ENCODE data around the gene HEATR9.

DNA sequence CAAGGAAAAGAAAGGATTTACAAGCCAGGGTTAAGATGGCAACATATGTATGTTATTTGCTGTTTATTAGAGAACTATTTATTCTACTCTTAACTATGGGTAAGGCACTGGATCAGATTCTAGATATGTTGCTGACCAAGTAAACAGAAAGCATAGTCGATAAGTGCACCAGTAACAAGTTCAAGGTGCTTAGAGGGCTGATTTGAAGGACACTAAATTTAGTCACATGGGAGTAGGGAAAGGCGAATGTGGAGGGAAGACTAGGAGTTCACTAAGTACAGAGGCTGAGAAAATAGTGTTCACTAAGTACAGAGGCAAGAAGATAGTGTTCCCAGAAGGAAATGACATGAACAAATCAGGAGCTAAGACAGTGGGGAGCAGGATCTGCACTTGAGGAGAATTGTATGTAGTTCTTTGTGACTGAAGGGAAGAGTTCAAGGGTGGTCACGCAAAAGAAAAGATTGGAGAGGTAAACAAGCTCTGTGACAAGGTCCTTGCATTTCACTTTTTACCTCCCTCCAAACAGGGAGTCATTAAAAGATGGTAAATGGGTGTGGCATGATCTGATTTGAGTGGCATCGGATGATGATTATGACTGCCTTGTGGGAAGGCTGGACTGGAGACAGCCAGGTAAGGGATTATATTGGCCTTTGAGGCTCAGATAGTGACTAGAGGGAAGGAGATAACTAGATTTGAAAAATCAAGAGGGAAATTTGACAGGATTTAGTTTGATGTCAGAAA is 20.9 kb downstream of the HEATR9 start:
- TF ChIP-seq, protein P1, sequence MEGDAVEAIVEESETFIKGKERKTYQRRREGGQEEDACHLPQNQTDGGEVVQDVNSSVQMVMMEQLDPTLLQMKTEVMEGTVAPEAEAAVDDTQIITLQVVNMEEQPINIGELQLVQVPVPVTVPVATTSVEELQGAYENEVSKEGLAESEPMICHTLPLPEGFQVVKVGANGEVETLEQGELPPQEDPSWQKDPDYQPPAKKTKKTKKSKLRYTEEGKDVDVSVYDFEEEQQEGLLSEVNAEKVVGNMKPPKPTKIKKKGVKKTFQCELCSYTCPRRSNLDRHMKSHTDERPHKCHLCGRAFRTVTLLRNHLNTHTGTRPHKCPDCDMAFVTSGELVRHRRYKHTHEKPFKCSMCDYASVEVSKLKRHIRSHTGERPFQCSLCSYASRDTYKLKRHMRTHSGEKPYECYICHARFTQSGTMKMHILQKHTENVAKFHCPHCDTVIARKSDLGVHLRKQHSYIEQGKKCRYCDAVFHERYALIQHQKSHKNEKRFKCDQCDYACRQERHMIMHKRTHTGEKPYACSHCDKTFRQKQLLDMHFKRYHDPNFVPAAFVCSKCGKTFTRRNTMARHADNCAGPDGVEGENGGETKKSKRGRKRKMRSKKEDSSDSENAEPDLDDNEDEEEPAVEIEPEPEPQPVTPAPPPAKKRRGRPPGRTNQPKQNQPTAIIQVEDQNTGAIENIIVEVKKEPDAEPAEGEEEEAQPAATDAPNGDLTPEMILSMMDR (IDR thresholded peaks at IDR 0.05; ENCODE audit: extremely low read depth in 1 of 2, insufficient read depth in 1 of 2, low read depth in 1 of 2, low read length in 2 of 2): no peak
- TF ChIP-seq POLR2A (IDR thresholded peaks at IDR 0.05; ENCODE audit: low read depth, low read length) (peak; percentile 9), POLR2AphosphoS5 (IDR thresholded peaks at IDR 0.05; ENCODE audit: insufficient read depth, low read depth, low read length) (no peak)

Data from endothelial cell of umbilical vein (primary cell).